Measurements from ENCODE around the gene ASRGL1. TPM values are rescaled to one million over a fixed set of nuclear protein-coding genes. Genes with fewer than 3 reads are reported as not detected.

The ASRGL1 gene
- polyA plus RNA-seq, 2 donors = 0.45 to 1.3 TPM

DNA sequence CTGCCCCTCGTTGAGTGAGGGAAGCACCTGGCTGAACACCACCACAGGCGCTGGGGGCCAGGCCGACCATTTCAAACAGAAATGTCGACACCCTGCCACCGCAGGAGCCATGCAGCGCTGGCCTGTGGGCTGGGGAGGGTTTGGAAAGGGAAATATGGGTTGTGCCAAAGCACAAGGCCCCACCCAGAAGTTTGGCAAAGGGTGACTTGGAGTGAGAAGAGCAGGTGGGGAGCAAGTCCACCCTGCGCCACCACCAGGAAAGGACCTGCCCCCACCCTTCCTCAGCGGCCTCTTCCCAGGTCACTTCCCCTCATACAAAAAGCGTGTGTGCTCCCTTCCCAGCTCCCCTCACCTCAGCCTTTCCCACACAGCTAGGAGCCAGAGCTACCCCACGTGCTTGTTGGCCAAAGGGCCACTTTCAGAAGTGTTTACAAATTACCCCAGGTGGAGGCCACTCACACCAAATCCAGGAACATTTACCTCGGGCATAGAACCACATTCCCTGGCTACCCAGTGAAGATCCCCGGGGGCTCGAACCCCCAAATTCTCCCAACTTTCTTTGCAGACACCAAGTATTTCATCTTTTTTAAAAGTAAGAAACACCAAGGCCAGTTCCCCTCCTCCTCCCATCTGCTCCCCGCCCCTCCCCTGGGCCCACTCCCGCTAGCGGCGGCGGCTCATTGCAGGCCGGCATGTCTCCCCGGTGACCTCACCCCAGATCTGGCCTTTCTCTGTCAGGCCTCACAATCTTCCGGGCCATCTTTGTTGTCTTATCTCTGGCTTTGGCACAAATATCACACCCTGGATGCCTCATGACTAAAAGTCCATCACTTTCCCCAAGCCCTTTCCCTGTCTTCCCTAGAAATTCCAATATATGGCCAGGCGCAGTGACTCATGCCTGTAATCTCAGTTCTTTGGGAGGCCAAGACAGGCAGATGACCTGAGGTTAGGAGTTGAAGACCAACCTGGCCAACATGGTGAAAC, 61.1 kb downstream of the ASRGL1 start:
- Histone ChIP-seq H3K36me3 (ENCODE audit: control insufficient read depth in 2 of 2, insufficient read depth in 2 of 2, low read length in 1 of 2) (no peaks in the 10 kb centered on the region), H3K27ac (ENCODE audit: low read depth in 2 of 2, low read length in 1 of 2) (peak overlapping the region; percentile 91 to 94), H3K4me1 (ENCODE audit: control insufficient read depth in 2 of 2, insufficient read depth in 2 of 2, low read length in 1 of 2) (peaks cover 26 to 55% of the 10 kb centered on the region in 2 donors), H3K9me3 (ENCODE audit: control insufficient read depth in 2 of 2, insufficient read depth in 1 of 2, low read depth in 1 of 2, low read length in 1 of 2) (no peaks in the 10 kb centered on the region), H3K4me3 (ENCODE audit: low read depth in 1 of 2, low read length in 2 of 2) (no peak overlapping the region), H3K27me3 (ENCODE audit: control insufficient read depth in 1 of 2, insufficient read depth in 2 of 2, low read length in 2 of 2) (no peaks in the 10 kb centered on the region)
- 43 to 50% methylated on average over 22 of the region's 22 CpGs for WGBS, 2 donors

DNA sequence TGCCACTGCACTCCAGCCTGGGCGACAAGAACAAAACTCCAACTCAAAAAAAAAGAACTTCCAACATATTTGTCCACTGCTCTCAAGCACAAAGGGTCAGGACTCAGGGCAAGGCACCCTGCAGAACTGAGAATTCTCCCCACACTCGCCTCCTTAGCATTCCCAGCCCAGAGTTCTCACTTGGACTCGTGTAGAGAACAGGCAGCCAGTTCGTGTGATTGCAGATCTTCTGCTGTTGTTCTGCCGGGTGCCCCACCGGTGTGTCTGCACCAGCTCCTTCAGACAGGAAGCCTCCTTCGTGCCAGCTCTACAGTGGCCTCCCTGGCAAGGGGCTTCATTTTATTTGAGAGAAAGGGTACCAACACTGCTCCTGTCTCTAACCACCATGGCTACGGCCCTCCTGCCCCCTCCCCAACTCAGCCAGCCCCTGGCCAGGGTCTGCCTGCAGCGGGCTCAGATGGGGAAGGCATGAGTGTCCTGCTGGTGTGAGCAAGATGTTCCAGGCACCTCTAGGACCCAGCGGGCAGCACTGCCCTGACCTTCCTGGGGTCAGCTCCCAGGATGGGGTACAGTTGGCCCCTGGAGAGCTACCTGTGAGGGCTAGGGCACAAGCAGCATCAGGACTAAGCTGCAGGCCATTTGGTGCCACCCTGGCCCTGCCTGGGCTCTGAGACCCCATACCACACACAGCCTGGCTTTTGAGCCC, 62.1 kb downstream of the ASRGL1 start:
- H3K4me3 ChIP-seq (ENCODE audit: low read depth in 1 of 2, low read length in 2 of 2) = no peak overlapping the region
- H3K4me1 ChIP-seq (ENCODE audit: control insufficient read depth in 2 of 2, insufficient read depth in 2 of 2, low read length in 1 of 2) = peaks cover 26 to 55% of the 10 kb centered on the region in 2 donors
- H3K27me3 ChIP-seq (ENCODE audit: control insufficient read depth in 1 of 2, insufficient read depth in 2 of 2, low read length in 2 of 2) = no peaks in the 10 kb centered on the region
- no peaks in the 10 kb centered on the region for H3K9me3 ChIP-seq (ENCODE audit: control insufficient read depth in 2 of 2, insufficient read depth in 1 of 2, low read depth in 1 of 2, low read length in 1 of 2)
- WGBS, 2 donors = 53 to 56% methylated on average over 10 of the region's 10 CpGs
- H3K36me3 ChIP-seq (ENCODE audit: control insufficient read depth in 2 of 2, insufficient read depth in 2 of 2, low read length in 1 of 2) = no peaks in the 10 kb centered on the region
- peak overlapping the region; percentile 91 to 94 for H3K27ac ChIP-seq (ENCODE audit: low read depth in 2 of 2, low read length in 1 of 2)

DNA sequence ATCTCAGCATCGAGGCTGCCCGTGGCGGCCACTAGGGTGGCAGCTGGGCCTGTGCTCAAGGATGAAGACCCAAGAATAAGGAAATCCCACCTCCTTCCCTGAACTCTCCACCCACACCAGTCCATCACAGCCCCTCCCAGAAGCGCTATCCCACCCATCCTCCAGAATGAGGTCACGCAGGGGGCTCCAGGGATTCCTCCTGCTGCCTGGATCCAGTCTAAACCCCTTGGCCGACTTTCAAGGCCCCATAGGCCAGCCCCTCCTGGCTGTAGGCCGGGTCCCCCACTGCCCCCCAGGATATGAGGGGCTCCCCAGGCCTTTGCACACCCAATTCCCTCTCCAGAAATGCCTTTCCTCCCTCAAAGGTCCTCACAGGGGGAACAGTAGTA, 62.6 kb downstream of the ASRGL1 start:
- Histone ChIP-seq H3K36me3 (ENCODE audit: control insufficient read depth in 2 of 2, insufficient read depth in 2 of 2, low read length in 1 of 2) (no peaks in the 10 kb centered on the region), H3K27me3 (ENCODE audit: control insufficient read depth in 1 of 2, insufficient read depth in 2 of 2, low read length in 2 of 2) (no peaks in the 10 kb centered on the region), H3K4me3 (ENCODE audit: low read depth in 1 of 2, low read length in 2 of 2) (no peak overlapping the region), H3K4me1 (ENCODE audit: control insufficient read depth in 2 of 2, insufficient read depth in 2 of 2, low read length in 1 of 2) (peaks cover 26 to 55% of the 10 kb centered on the region in 2 donors), H3K27ac (ENCODE audit: low read depth in 2 of 2, low read length in 1 of 2) (peak overlapping the region; percentile 91 to 94), H3K9me3 (ENCODE audit: control insufficient read depth in 2 of 2, insufficient read depth in 1 of 2, low read depth in 1 of 2, low read length in 1 of 2) (no peaks in the 10 kb centered on the region)
- 49 to 55% methylated on average over 7 of the region's 7 CpGs for WGBS, 2 donors

DNA sequence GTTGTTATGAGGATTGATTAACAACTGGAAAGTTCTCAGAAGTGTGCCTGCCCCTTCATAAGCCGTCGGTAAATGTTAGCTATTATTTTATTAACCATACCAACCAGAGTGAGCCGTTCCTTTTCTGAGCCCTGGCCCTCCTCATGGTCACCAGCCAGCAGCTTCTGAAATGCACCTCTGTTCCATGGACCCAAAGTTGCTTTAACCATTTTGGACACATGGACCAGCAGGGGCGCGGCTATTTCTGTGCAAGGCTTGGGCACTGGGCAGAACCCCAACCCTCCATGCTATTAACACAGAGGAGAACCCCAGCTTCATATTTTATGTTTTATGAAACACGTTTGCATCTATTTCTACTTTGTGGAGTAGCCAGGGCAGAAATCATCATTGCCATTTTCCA, 63.0 kb downstream of the ASRGL1 start:
- Histone ChIP-seq H3K4me1 (ENCODE audit: control insufficient read depth in 2 of 2, insufficient read depth in 2 of 2, low read length in 1 of 2) (peaks cover 26 to 53% of the 10 kb centered on the region in 2 donors), H3K27me3 (ENCODE audit: control insufficient read depth in 1 of 2, insufficient read depth in 2 of 2, low read length in 2 of 2) (no peaks in the 10 kb centered on the region), H3K9me3 (ENCODE audit: control insufficient read depth in 2 of 2, insufficient read depth in 1 of 2, low read depth in 1 of 2, low read length in 1 of 2) (no peaks in the 10 kb centered on the region), H3K36me3 (ENCODE audit: control insufficient read depth in 2 of 2, insufficient read depth in 2 of 2, low read length in 1 of 2) (no peaks in the 10 kb centered on the region), H3K4me3 (ENCODE audit: low read depth in 1 of 2, low read length in 2 of 2) (no peak overlapping the region), H3K27ac (ENCODE audit: low read depth in 2 of 2, low read length in 1 of 2) (peak overlapping the region; percentile 91 to 94)
- WGBS, 2 donors = 41 to 49% methylated on average over 6 of the region's 6 CpGs

DNA sequence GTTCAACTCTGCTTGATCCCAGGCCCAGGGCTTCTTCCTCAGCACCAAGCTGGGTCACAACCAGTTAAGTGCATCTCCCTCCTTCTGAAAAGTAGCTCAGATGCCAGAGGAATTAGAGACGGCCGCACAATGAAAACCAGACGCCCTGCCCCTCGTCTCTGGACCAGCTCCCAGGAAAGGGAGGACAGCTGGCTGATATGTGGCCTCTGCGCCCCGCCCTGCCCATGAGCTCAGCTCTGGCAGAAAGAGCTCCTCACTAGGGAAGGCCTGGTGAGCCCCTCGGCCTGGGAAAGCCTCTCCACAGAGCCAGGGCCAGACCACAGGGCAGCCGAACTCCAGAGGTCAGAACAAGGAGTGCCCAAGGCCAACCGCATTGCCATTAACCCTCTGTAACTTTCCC, 63.5 kb downstream of the ASRGL1 start:
- Histone ChIP-seq H3K4me1 (ENCODE audit: control insufficient read depth in 2 of 2, insufficient read depth in 2 of 2, low read length in 1 of 2) (peaks cover 26 to 51% of the 10 kb centered on the region in 2 donors), H3K4me3 (ENCODE audit: low read depth in 1 of 2, low read length in 2 of 2) (no peak overlapping the region), H3K27ac (ENCODE audit: low read depth in 2 of 2, low read length in 1 of 2) (peak overlapping the region; percentile 91 to 94), H3K27me3 (ENCODE audit: control insufficient read depth in 1 of 2, insufficient read depth in 2 of 2, low read length in 2 of 2) (no peaks in the 10 kb centered on the region), H3K9me3 (ENCODE audit: control insufficient read depth in 2 of 2, insufficient read depth in 1 of 2, low read depth in 1 of 2, low read length in 1 of 2) (no peaks in the 10 kb centered on the region), H3K36me3 (ENCODE audit: control insufficient read depth in 2 of 2, insufficient read depth in 2 of 2, low read length in 1 of 2) (no peaks in the 10 kb centered on the region)
- 19 to 40% methylated on average over 9 of the region's 9 CpGs for WGBS, 2 donors

DNA sequence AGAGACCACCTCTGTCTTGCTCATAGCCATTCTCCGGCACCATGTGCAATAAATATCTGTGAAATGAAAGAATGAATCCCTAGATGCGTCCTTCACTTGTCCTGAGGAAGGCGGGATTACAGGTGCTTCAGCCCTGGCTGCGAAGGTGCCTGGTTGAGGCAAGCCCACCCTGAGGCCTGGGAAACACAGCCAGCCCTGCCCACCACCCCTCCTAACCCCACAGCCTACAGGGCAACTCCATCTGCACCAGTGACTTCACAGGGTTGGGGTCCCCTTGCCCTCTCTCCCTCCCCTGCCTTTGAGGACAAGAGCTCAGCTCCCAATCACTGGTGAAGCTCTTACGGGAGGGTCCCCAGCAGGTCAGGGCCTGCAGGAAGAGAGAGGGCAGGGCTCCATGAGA, 64.1 kb downstream of the ASRGL1 start:
- 65 to 68% methylated on average over 5 of the region's 5 CpGs for WGBS, 2 donors
- no peak overlapping the region for H3K4me3 ChIP-seq (ENCODE audit: low read depth in 1 of 2, low read length in 2 of 2)

DNA sequence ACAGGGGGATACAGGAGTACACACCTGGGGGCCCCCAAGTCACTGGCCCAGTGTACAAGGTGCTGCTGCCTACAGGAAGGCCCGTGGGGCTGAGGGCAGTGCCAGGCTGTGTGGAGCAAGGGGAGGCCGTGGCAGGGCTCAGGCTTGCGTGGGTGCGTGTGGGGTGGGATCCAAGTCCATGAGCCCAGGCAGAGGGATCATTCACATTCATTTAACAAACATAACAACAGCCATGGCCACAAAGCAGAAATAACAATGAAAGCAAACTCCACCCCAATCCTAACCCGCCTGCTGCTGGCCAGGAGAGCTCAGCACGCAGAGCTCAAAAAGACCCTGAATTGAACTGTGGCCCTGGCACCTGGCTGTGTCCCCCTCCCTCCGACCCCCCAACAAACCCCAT, 64.6 kb downstream of the ASRGL1 start:
- H3K4me3 ChIP-seq (ENCODE audit: low read depth in 1 of 2, low read length in 2 of 2) = peak overlapping the region in 1 of 2 donors; percentile 13
- H3K4me1 ChIP-seq (ENCODE audit: control insufficient read depth in 2 of 2, insufficient read depth in 2 of 2, low read length in 1 of 2) = peaks cover 26 to 51% of the 10 kb centered on the region in 2 donors
- no peaks in the 10 kb centered on the region for H3K9me3 ChIP-seq (ENCODE audit: control insufficient read depth in 2 of 2, insufficient read depth in 1 of 2, low read depth in 1 of 2, low read length in 1 of 2)
- no peaks in the 10 kb centered on the region for H3K27me3 ChIP-seq (ENCODE audit: control insufficient read depth in 1 of 2, insufficient read depth in 2 of 2, low read length in 2 of 2)
- 29 to 38% methylated on average over 6 to 7 of the region's 7 CpGs for WGBS, 2 donors
- no peaks in the 10 kb centered on the region for H3K36me3 ChIP-seq (ENCODE audit: control insufficient read depth in 2 of 2, insufficient read depth in 2 of 2, low read length in 1 of 2)
- H3K27ac ChIP-seq (ENCODE audit: low read depth in 2 of 2, low read length in 1 of 2) = peak overlapping the region; percentile 91 to 94

More for the DNA sequence above, 64.1 kb downstream of the ASRGL1 start:
- peak overlapping the region; percentile 91 to 94 for H3K27ac ChIP-seq (ENCODE audit: low read depth in 2 of 2, low read length in 1 of 2)
- H3K27me3 ChIP-seq (ENCODE audit: control insufficient read depth in 1 of 2, insufficient read depth in 2 of 2, low read length in 2 of 2) = no peaks in the 10 kb centered on the region
- H3K4me1 ChIP-seq (ENCODE audit: control insufficient read depth in 2 of 2, insufficient read depth in 2 of 2, low read length in 1 of 2) = peaks cover 26 to 51% of the 10 kb centered on the region in 2 donors
- H3K36me3 ChIP-seq (ENCODE audit: control insufficient read depth in 2 of 2, insufficient read depth in 2 of 2, low read length in 1 of 2) = no peaks in the 10 kb centered on the region
- no peaks in the 10 kb centered on the region for H3K9me3 ChIP-seq (ENCODE audit: control insufficient read depth in 2 of 2, insufficient read depth in 1 of 2, low read depth in 1 of 2, low read length in 1 of 2)

DNA sequence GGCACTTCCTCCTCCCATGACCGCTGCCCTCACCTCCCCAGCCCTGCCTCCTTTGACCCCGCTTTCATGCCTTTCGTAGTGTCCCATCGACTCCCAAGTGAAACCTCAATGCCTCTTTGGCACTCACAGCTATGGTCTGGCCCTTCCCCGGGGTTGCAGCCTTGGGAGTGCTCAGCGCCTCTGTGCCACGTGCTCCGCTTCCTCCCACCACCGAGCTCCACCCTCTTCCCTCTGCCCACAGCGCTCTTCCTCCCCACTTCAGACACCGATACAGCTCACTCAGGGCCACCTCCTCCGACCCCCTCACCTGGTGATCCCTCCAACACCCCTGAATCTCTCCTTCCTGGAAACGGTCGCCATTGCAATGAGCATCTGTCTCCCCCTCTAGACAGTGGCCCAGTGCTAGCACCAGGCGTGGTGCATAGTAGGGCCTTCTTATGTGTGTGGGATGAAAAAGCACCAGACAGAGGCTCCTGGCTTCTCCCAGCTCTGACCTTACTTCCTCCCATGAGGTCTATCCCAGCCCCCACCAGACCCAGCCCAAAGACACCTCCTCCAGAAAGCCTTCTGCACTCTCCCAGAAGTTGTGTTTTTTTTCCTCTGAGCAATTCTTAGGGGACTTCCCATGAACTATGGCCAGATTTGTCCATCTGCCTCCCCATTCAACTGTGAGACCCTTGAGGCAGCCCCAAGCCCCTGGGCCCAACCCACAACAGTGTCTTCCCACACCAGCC, 65.1 kb downstream of the ASRGL1 start:
- H3K4me3 ChIP-seq (ENCODE audit: low read depth in 1 of 2, low read length in 2 of 2) = peak overlapping the region in 1 of 2 donors; percentile 13
- 26 to 37% methylated on average over 15 of the region's 15 CpGs for WGBS, 2 donors
- H3K27ac ChIP-seq (ENCODE audit: low read depth in 2 of 2, low read length in 1 of 2) = peak overlapping the region; percentile 91 to 94
- H3K27me3 ChIP-seq (ENCODE audit: control insufficient read depth in 1 of 2, insufficient read depth in 2 of 2, low read length in 2 of 2) = no peaks in the 10 kb centered on the region
- no peaks in the 10 kb centered on the region for H3K9me3 ChIP-seq (ENCODE audit: control insufficient read depth in 2 of 2, insufficient read depth in 1 of 2, low read depth in 1 of 2, low read length in 1 of 2)
- H3K4me1 ChIP-seq (ENCODE audit: control insufficient read depth in 2 of 2, insufficient read depth in 2 of 2, low read length in 1 of 2) = peaks cover 26 to 51% of the 10 kb centered on the region in 2 donors
- H3K36me3 ChIP-seq (ENCODE audit: control insufficient read depth in 2 of 2, insufficient read depth in 2 of 2, low read length in 1 of 2) = no peaks in the 10 kb centered on the region
